Upper lobe of left lung (tissue), 6 donors: ENCODE data around the gene TIRAP. TPM values are rescaled to one million over a fixed set of nuclear protein-coding genes. Genes with fewer than 3 reads are reported as not detected.
"Not testable (repeated sequence)": the region's sequence is repeated elsewhere in the genome, so short reads cannot be mapped to it uniquely, and the experiment has no call there.

Experiments used
- ATAC-seq, 2 donors: fragments of 200-7000 bp; cut with Tn5 transposase; one replicate each; pipeline ENCODE4 v1.9.1; 2022; ENCODE audit warnings: mild to moderate bottlenecking in 2 of 2, moderate library complexity in 2 of 2; ENCODE audit not compliant: low FRiP score in 2 of 2
- DNase-seq, 2 donors: peaks; one replicate each; pipeline ENCODE4 v3.0.0-alpha.2; 2019 to 2020
- H3K27ac ChIP-seq, 4 donors: fragments of 200-600 bp; sonication (generic); one replicate each; pipeline ENCODE4 v1.5.1; 2016 to 2019
- H3K27me3 ChIP-seq, 4 donors: fragments of 200-600 bp; sonication (generic); one replicate each; pipeline ENCODE4 v1.5.1; 2017 to 2019
- H3K36me3 ChIP-seq, 4 donors: fragments of 200-600 bp; sonication (generic); one replicate each; pipeline ENCODE4 v1.5.1; 2016 to 2019
- H3K4me1 ChIP-seq, 4 donors: fragments of 200-600 bp; sonication (generic); one replicate each; pipeline ENCODE4 v1.5.1; 2018 to 2019
- H3K4me3 ChIP-seq, 4 donors: fragments of 200-600 bp; sonication (generic); one replicate each; pipeline ENCODE4 v1.5.1; 2017 to 2019; ENCODE audit warnings: mild to moderate bottlenecking in 2 of 4, moderate library complexity in 1 of 4
- H3K9me3 ChIP-seq, 4 donors: fragments of 200-600 bp; sonication (generic); one replicate each; pipeline ENCODE4 v1.5.1; 2018 to 2019
- CTCF ChIP-seq, 6 experiments: fragments of 450-650 bp in 4 of 6; fragments of 200-600 bp in 2 of 6; sonication (generic) in 2 of 6; IDR thresholded peaks; one replicate each; pipeline ENCODE4 v1.5.1; 2016 to 2019; ENCODE audit warnings: antibody characterized with exemption in 6 of 6
- EP300 ChIP-seq, 4 donors: sonication (generic); formaldehyde crosslinking; IDR thresholded peaks; one replicate each; pipeline ENCODE4 v1.5.1; 2017; ENCODE audit warnings: antibody characterized with exemption in 4 of 4, control low read depth in 2 of 4
- POLR2A ChIP-seq, 4 donors: fragments of 450-650 bp; IDR thresholded peaks; one replicate each; pipeline ENCODE4 v1.5.1; 2016 to 2017; ENCODE audit warnings: antibody characterized with exemption in 4 of 4, mild to moderate bottlenecking in 2 of 4
- POLR2AphosphoS5 ChIP-seq, 2 donors: sonication (generic); formaldehyde crosslinking; IDR thresholded peaks; one replicate each; pipeline ENCODE4 v1.5.1; 2017; ENCODE audit warnings: antibody characterized with exemption in 2 of 2
- WGBS, 2 donors: methylation state at CpG; one replicate each; pipeline ENCODE4 v1.1.5; 2017 to 2018; 5-methylcytosine and 5-hydroxymethylcytosine counted together
- total RNA-seq, 6 donors: library from RNA; depleted of rRNA in 4 of 6; stranded (reverse); fragments of >200 nt in 4 of 6; gene quantifications; one replicate each; pipeline versions ENCODE4 v1.1.0 to v1.2.1, GENCODE V29; 2016 to 2021
- donor health status: DM: no; HTN: no; CAD: no; lungs with moderate emphysema.
- donor health status: DM: no; HTN: yes; CAD: no; lungs with severe emphysema.

TIRAP gene
- total RNA-seq, 6 donors from 2014 or later = 9.3 to 14.8 (median 11.6) TPM

GRCh38 chr11:126254819-126255218 is 28.1 kb upstream of the TIRAP start:
- no peak overlapping the region for H3K4me3 ChIP-seq
- no peaks in the 10 kb centered on the region for H3K4me1 ChIP-seq
- peaks cover 9 to 56% (median 39%) of the 10 kb centered on the region in 4 donors for H3K36me3 ChIP-seq
- no peak for ATAC-seq
- DNase-seq = no peak
- H3K27me3 ChIP-seq = no peaks in the 10 kb centered on the region
- no peak overlapping the region for H3K27ac ChIP-seq
- TF ChIP-seq EP300 (IDR thresholded peaks at IDR 0.05) (no peak), POLR2AphosphoS5 (IDR thresholded peaks at IDR 0.05) (no peak), CTCF (IDR thresholded peaks at IDR 0.05) (no peak), POLR2A (IDR thresholded peaks at IDR 0.05) (no peak)
- WGBS, 2 donors = 68 to 80% methylated on average over 1 of the region's 1 CpG
- H3K9me3 ChIP-seq = no peaks in the 10 kb centered on the region

- not testable (repeated sequence) for H3K4me1 ChIP-seq, H3K27me3 ChIP-seq, H3K27ac ChIP-seq, ATAC-seq, H3K4me3 ChIP-seq, H3K9me3 ChIP-seq, DNase-seq
- WGBS, 2 donors = 94 to 96% methylated on average over 5 of the region's 5 CpGs
- H3K36me3 ChIP-seq = peaks cover 9 to 54% (median 38%) of the 10 kb centered on the region in 4 donors
Observed at GRCh38 chr11:126255507-126255906, 27.4 kb upstream of the TIRAP start.

- no peak overlapping the region for H3K27ac ChIP-seq
- ATAC-seq = no peak
- TF ChIP-seq CTCF (IDR thresholded peaks at IDR 0.05) (no peak), POLR2AphosphoS5 (IDR thresholded peaks at IDR 0.05) (no peak), EP300 (IDR thresholded peaks at IDR 0.05) (no peak), POLR2A (IDR thresholded peaks at IDR 0.05) (no peak)
- H3K9me3 ChIP-seq = no peaks in the 10 kb centered on the region
- H3K4me1 ChIP-seq = no peaks in the 10 kb centered on the region
- H3K4me3 ChIP-seq = no peak overlapping the region
- 91 to 97% methylated on average over 4 of the region's 4 CpGs for WGBS, 2 donors
- H3K36me3 ChIP-seq = peaks cover 9 to 47% (median 35%) of the 10 kb centered on the region in 4 donors
- H3K27me3 ChIP-seq = no peaks in the 10 kb centered on the region
- no peak for DNase-seq
Observed at GRCh38 chr11:126256216-126256615, 26.7 kb upstream of the TIRAP start.

- no peaks in the 10 kb centered on the region for H3K9me3 ChIP-seq
- H3K27ac ChIP-seq = no peak overlapping the region
- no peak for TF ChIP-seq POLR2AphosphoS5 (IDR thresholded peaks at IDR 0.05)
- no peak for TF ChIP-seq EP300 (IDR thresholded peaks at IDR 0.05)
- H3K27me3 ChIP-seq = no peaks in the 10 kb centered on the region
- H3K36me3 ChIP-seq = peaks cover 9 to 52% (median 39%) of the 10 kb centered on the region in 4 donors
- DNase-seq = no peak
- 90 to 92% methylated on average over 2 of the region's 2 CpGs for WGBS, 2 donors
- H3K4me3 ChIP-seq = no peak overlapping the region
- H3K4me1 ChIP-seq = no peaks in the 10 kb centered on the region
- ATAC-seq = no peak
Observed at GRCh38 chr11:126257144-126257543, 25.7 kb upstream of the TIRAP start.

GRCh38 chr11:126257764-126258163 is 25.1 kb upstream of the TIRAP start:
- no peaks in the 10 kb centered on the region for H3K4me1 ChIP-seq
- H3K9me3 ChIP-seq = no peaks in the 10 kb centered on the region
- H3K4me3 ChIP-seq = no peak overlapping the region
- peaks cover 10 to 58% (median 45%) of the 10 kb centered on the region in 4 donors for H3K36me3 ChIP-seq
- TF ChIP-seq EP300 (IDR thresholded peaks at IDR 0.05) (no peak), CTCF (IDR thresholded peaks at IDR 0.05) (no peak), POLR2A (IDR thresholded peaks at IDR 0.05) (no peak), POLR2AphosphoS5 (IDR thresholded peaks at IDR 0.05) (no peak)
- no peak overlapping the region for H3K27ac ChIP-seq
- ATAC-seq = no peak
- 94 to 96% methylated on average over 2 of the region's 2 CpGs for WGBS, 2 donors
- no peak for DNase-seq
- no peaks in the 10 kb centered on the region for H3K27me3 ChIP-seq

- ATAC-seq = no peak
Observed at GRCh38 chr11:126262216-126262615, 20.7 kb upstream of the TIRAP start.

More at GRCh38 chr11:126262216-126262615, 20.7 kb upstream of the TIRAP start:
- Histone ChIP-seq H3K9me3 (no peaks in the 10 kb centered on the region), H3K4me1 (peaks cover 0 to 5% (median under 1%) of the 10 kb centered on the region in 4 donors), H3K36me3 (peaks cover 25 to 71% (median 62%) of the 10 kb centered on the region in 4 donors), H3K27me3 (no peaks in the 10 kb centered on the region), H3K27ac (no peak overlapping the region), H3K4me3 (no peak overlapping the region)
- WGBS, 2 donors = 94 to 98% methylated on average over 6 of the region's 6 CpGs
- no peak for DNase-seq
- no peak for TF ChIP-seq EP300 (IDR thresholded peaks at IDR 0.05)
- TF ChIP-seq POLR2A (IDR thresholded peaks at IDR 0.05) = no peak
- no peak for TF ChIP-seq CTCF (IDR thresholded peaks at IDR 0.05)
- no peak for TF ChIP-seq POLR2AphosphoS5 (IDR thresholded peaks at IDR 0.05)
